Neural cell (in vitro differentiated cells): Measurements from ENCODE around the gene ROR1. TPM values are rescaled to one million over a fixed set of nuclear protein-coding genes. Genes with fewer than 3 reads are reported as not detected.

Experiments
- H2AFZ ChIP-seq: fragments of 200-600, 300-800 bp; sonication (generic), shearing (Covaris generic); 2 replicates; pipeline ENCODE4 v1.6.0; 2014; ENCODE audit warnings: low read depth, mild to moderate bottlenecking, antibody characterized with exemption, low read length, moderate library complexity
- H3F3A ChIP-seq: fragments of 200-600 bp; shearing (Covaris generic); 2 replicates; pipeline ENCODE4 v1.6.1; 2016; ENCODE audit warnings: mild to moderate bottlenecking, moderate library complexity, mixed read lengths, antibody characterized with exemption, low read length; ENCODE audit not compliant: insufficient read depth, poor library complexity, severe bottlenecking
- H3K27ac ChIP-seq: fragments of 200-600, 300-800 bp; sonication (generic), shearing (Covaris generic); 2 replicates; pipeline ENCODE4 v1.5.1; 2014; ENCODE audit warnings: mild to moderate bottlenecking, low read length, moderate library complexity
- H3K27me3 ChIP-seq: fragments of 300-800, 200-600 bp; sonication (generic), shearing (Covaris generic); 2 replicates; pipeline ENCODE4 v1.6.0; 2014; ENCODE audit warnings: mild to moderate bottlenecking, low read depth, low read length, moderate library complexity; ENCODE audit not compliant: insufficient read depth
- H3K36me3 ChIP-seq: fragments of 300-800, 200-600 bp; sonication (generic), shearing (Covaris generic); 2 replicates; pipeline ENCODE4 v1.5.1; 2014; ENCODE audit warnings: mild to moderate bottlenecking, antibody characterized with exemption, low read length, moderate library complexity; ENCODE audit not compliant: insufficient read depth
- H3K4me2 ChIP-seq: fragments of 300-800, 200-600 bp; sonication (generic), shearing (Covaris generic); 2 replicates; pipeline ENCODE4 v1.6.0; 2014; ENCODE audit warnings: mild to moderate bottlenecking, low read length
- H3K4me3 ChIP-seq: fragments of 300-800, 200-600 bp; sonication (generic), shearing (Covaris generic); 2 replicates; pipeline ENCODE4 v1.5.1; 2014; ENCODE audit warnings: mild to moderate bottlenecking, low read length, moderate library complexity
- H3K79me2 ChIP-seq: fragments of 200-600 bp; shearing (Covaris generic); replicated peaks from 2 replicates; pipeline ENCODE4 v1.6.0; 2014; ENCODE audit warnings: mild to moderate bottlenecking, low read length, moderate library complexity; ENCODE audit not compliant: insufficient read depth
- H3K9ac ChIP-seq: fragments of 300-800, 200-600 bp; sonication (generic), shearing (Covaris generic); 2 replicates; pipeline ENCODE4 v1.6.1; 2016; ENCODE audit warnings: mild to moderate bottlenecking, low read length, mixed read lengths
- H3K9me2 ChIP-seq: fragments of 200-600 bp; shearing (Covaris generic); 2 replicates; pipeline ENCODE4 v1.6.1; 2016; ENCODE audit warnings: mild to moderate bottlenecking, low read length, mixed read lengths; ENCODE audit not compliant: insufficient read depth
- H3K9me3 ChIP-seq: fragments of 200-600, 300-800 bp; sonication (generic), shearing (Covaris generic); 2 replicates; pipeline ENCODE4 v1.6.1; 2016; ENCODE audit warnings: mild to moderate bottlenecking, mixed run types, low read length, moderate library complexity, mixed read lengths
- H4K20me1 ChIP-seq: fragments of 200-600 bp; shearing (Covaris generic); 2 replicates; pipeline ENCODE4 v1.6.1; 2016; ENCODE audit warnings: mild to moderate bottlenecking, mixed run types; ENCODE audit not compliant: insufficient read depth
- CTCF ChIP-seq: fragments of 450-650 bp; IDR thresholded peaks from 2 replicates; pipeline ENCODE4 v1.5.1; 2014; ENCODE audit warnings: antibody characterized with exemption, mild to moderate bottlenecking, moderate library complexity; ENCODE audit not compliant: poor library complexity, severe bottlenecking
- EP300 ChIP-seq: fragments of 450-650 bp; conservative IDR thresholded peaks from 2 replicates; pipeline ENCODE4 v1.6.1; 2014; ENCODE audit warnings: antibody characterized with exemption, mild to moderate bottlenecking, moderate library complexity; ENCODE audit not compliant: poor library complexity, severe bottlenecking
- EZH2 ChIP-seq: fragments of 200-600, 300-800 bp; shearing (Covaris generic), sonication (generic); IDR thresholded peaks from 2 replicates; pipeline ENCODE4 v1.6.1; 2014; ENCODE audit warnings: antibody characterized with exemption, low read length, borderline replicate concordance, mild to moderate bottlenecking; ENCODE audit not compliant: insufficient read depth, poor library complexity, severe bottlenecking
- MXI1 ChIP-seq: fragments of 450-650 bp; conservative IDR thresholded peaks from 2 replicates; pipeline ENCODE4 v1.6.1; 2014; ENCODE audit warnings: antibody characterized with exemption, mild to moderate bottlenecking; ENCODE audit not compliant: poor library complexity, severe bottlenecking
- POLR2AphosphoS5 ChIP-seq: IDR thresholded peaks from 2 replicates; pipeline ENCODE4 v1.6.1; 2012
- RAD21 ChIP-seq: fragments of 450-650 bp; conservative IDR thresholded peaks from 2 replicates; pipeline ENCODE4 v1.6.1; 2014; ENCODE audit warnings: antibody characterized with exemption, mild to moderate bottlenecking, moderate library complexity
- REST ChIP-seq: IDR thresholded peaks from 2 replicates; pipeline ENCODE4 v1.6.1; 2012; ENCODE audit warnings: borderline replicate concordance
- SMC3 ChIP-seq: fragments of 450-650 bp; conservative IDR thresholded peaks from 2 replicates; pipeline ENCODE4 v1.6.1; 2014; ENCODE audit warnings: antibody characterized with exemption, mild to moderate bottlenecking, moderate library complexity; ENCODE audit not compliant: poor library complexity
- TAF1 ChIP-seq: IDR thresholded peaks from 2 replicates; pipeline ENCODE4 v1.6.1; 2012; ENCODE audit warnings: low read depth
- polyA plus RNA-seq: library from polyadenylated mRNA; depleted of rRNA; stranded (reverse); fragments of >200 nt; gene quantifications from 2 replicates; pipeline ENCODE4 v1.2.3, GENCODE V29; 2014

The ROR1 gene
- polyA plus RNA-seq, 1 donor from 2014 or later, result 0.27 TPM

- H3K9me3 ChIP-seq, result no peaks in the 10 kb centered on the region
- H2AFZ ChIP-seq, result no peak overlapping the region
- no peaks in the 10 kb centered on the region for H3K9me2 ChIP-seq
- H3K4me3 ChIP-seq, result no peak overlapping the region
- no peaks in the 10 kb centered on the region for H3K27me3 ChIP-seq
- H3F3A ChIP-seq, result no peaks in the 10 kb centered on the region
- H3K9ac ChIP-seq, result no peak overlapping the region
- no peaks in the 10 kb centered on the region for H4K20me1 ChIP-seq
- H3K79me2 ChIP-seq, result no peaks in the 10 kb centered on the region
- H3K27ac ChIP-seq, result no peak overlapping the region
- H3K4me2 ChIP-seq, result no peak overlapping the region
- H3K36me3 ChIP-seq, result no peaks in the 10 kb centered on the region
- no peak for TF ChIP-seq RAD21
- no peak for TF ChIP-seq POLR2AphosphoS5
- no peak for TF ChIP-seq SMC3
- no peak for TF ChIP-seq TAF1
These were observed 392.8 kb downstream of the ROR1 start for GRCh38 chr1:64166629-64167028.

- Histone ChIP-seq H3K36me3 (no peaks in the 10 kb centered on the region), H3K9ac (no peak overlapping the region), H3K9me2 (no peaks in the 10 kb centered on the region), H3F3A (no peaks in the 10 kb centered on the region), H3K79me2 (no peaks in the 10 kb centered on the region), H3K27me3 (no peaks in the 10 kb centered on the region), H3K4me3 (no peak overlapping the region), H4K20me1 (no peaks in the 10 kb centered on the region), H3K27ac (no peak overlapping the region), H2AFZ (no peak overlapping the region), H3K4me2 (no peak overlapping the region), H3K9me3 (no peaks in the 10 kb centered on the region)
- no peak for TF ChIP-seq REST
- no peak for TF ChIP-seq EP300
- no peak for TF ChIP-seq MXI1
- no peak for TF ChIP-seq EZH2
- TF ChIP-seq SMC3, result no peak
- no peak for TF ChIP-seq RAD21
- no peak for TF ChIP-seq CTCF
- no peak for TF ChIP-seq TAF1
- no peak for TF ChIP-seq POLR2AphosphoS5
These were observed 393.4 kb downstream of the ROR1 start for GRCh38 chr1:64167176-64167575.

GRCh38 chr1:64171246-64171645, 397.4 kb downstream of the ROR1 start:
- Histone ChIP-seq H3K9me2 (no peaks in the 10 kb centered on the region), H3F3A (no peaks in the 10 kb centered on the region), H3K9me3 (no peaks in the 10 kb centered on the region), H4K20me1 (no peaks in the 10 kb centered on the region), H3K4me3 (no peak overlapping the region), H3K4me2 (no peak overlapping the region), H3K27ac (no peak overlapping the region), H2AFZ (no peak overlapping the region), H3K27me3 (no peaks in the 10 kb centered on the region), H3K9ac (no peak overlapping the region), H3K36me3 (no peaks in the 10 kb centered on the region), H3K79me2 (no peaks in the 10 kb centered on the region)
- TF ChIP-seq EZH2 (no peak), POLR2AphosphoS5 (no peak)
